Activated CD4-positive, alpha-beta T cell treated with anti-CD3 and anti-CD28 coated beads, Interleukin-2, Interleukin-6, amounts not matched to agents 100 ng/mL and 50 ng/mL, durations not matched to agents 16 hours and 8 hours (primary cell): ENCODE measurements around the gene SBK2.
"Not testable (repeated sequence)": the region's sequence is repeated elsewhere in the genome, so short reads cannot be mapped to it uniquely, and the experiment has no call there.

ENCODE experiments used
- DNase-seq: peaks from one replicate; pipeline ENCODE4 v3.0.0-alpha.2; 2020

Gene SBK2

GRCh38 chr19:55534280-55534679 lies 2.7 kb downstream of the SBK2 start:
- DNase-seq, result not testable (repeated sequence)

DNA sequence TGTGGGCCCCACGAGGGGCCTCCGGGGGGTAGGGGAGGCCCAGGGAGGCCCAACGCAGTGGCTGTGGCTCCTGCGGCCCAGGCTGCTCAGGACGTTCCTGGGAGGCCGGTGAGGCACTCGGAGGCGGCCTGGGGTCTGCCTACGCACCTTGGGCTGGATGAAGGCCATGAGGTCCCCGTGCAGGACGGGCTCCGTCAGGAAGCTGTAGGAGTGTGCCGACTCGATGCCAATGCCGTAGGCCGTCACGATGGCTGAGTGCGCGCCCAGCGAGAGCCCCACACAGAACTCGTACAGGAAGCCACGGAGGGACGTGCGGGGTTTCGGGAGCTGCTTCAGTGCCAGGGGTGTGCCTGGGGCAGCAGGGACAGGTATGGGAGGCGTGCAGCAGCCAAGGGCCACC lies 5.9 kb downstream of the SBK2 start:
- DNase-seq, result no peak

DNA sequence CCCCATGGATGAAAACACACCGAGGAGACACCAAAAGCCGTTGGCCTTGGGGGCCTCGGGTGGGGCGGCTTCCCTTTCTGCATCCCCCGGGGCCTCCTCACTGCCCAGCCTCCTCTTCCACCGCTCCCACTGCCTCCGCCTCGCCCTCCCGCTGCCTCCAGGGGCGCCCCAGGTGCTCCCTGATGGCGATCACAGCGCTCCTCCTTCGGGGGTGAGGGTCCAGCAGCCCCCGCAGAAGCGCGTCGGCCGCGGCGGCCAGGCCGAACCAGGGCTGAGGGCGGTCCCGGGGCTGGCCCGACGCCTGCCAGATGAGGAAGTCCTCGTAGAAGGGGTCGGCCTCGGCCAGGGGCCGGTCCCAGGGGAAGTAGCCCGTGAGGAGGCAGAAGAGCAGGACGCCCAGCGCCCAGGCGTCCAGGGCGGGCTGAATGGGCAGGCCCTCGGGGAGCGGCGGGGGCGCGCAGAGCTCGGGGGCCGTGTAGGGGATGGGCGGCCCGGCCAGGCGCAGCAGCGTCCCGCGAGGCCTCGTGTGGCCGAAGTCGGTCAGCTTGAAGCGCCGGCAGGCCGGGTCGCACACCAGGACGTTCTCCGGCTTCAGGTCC lies 7.2 kb downstream of the SBK2 start:
- no peak for DNase-seq

- DNase-seq, result no peak
Measured at GRCh38 chr19:55528030-55528803, 8.7 kb downstream of the SBK2 start.

DNA sequence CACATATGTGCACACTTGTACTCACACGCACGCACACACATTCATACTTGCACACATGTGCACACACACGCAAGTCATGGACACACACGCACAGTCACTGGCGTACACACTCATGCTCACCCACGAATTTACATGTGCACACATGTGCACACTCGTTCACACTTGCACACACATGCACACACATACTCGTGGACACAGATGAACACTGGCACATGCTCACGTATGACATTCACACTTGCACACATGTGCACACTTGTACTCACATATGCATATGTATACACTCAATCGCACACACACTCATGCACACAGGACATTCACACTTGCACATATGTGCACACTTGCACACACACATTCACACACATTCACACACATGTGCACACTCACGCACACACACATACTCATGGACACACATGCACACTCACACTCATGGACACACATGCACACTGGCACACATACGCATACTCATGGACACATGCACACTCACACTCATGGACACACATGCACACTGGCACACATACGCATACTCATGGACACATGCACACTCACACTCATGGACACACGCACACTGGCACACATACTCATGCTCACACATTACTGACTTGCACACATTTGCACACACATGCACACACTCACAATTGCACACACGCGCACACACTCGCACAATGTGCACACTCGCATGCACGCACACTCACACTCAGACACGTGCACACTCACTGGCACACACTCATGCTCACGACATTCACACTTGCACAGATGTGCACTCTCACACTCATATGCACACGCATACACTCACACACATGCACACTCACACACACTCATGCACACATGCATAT lies 9.5 kb downstream of the SBK2 start:
- DNase-seq, result no peak

DNA sequence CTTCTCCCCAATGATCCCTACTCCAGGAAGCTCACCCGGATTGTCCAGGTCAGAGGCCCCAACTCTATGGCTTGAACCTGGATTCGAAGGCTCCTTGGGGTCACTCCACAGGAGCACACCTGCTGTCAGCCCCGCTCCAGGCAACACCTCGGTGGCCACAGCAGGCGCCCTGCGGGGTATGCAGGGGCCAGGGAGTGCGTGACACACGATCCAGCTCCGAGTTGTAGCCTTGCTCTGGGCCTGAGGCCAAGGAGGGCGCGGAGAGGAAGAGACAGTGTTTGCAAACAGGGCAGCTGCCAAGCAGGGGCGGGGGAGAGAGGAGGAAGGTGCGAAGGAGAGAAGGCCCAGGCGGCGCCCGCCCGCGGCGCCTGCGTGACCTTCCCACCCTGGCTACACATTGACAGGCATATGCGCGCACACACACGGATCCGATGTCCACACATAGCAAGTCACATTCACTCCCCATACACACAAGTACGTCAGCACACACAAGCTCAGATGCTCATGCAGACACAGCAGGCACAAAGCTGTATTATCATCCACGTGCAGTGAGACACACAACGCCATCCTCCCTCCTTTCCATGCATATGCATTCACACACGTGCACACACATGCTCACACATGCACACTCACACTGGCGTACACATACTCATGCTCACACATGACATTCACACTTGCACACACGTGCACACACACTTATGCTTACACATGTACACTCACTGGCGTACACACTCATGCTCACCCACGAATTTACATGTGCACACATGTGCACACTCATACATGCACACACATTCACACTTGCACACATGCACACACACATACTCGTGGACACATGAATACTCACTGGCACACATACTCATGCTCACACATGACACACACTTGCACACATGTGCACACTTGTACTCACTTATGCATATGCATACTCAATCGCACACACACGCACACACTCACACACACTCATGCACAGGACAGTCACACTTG lies 10.4 kb downstream of the SBK2 start:
- no peak for DNase-seq

DNA sequence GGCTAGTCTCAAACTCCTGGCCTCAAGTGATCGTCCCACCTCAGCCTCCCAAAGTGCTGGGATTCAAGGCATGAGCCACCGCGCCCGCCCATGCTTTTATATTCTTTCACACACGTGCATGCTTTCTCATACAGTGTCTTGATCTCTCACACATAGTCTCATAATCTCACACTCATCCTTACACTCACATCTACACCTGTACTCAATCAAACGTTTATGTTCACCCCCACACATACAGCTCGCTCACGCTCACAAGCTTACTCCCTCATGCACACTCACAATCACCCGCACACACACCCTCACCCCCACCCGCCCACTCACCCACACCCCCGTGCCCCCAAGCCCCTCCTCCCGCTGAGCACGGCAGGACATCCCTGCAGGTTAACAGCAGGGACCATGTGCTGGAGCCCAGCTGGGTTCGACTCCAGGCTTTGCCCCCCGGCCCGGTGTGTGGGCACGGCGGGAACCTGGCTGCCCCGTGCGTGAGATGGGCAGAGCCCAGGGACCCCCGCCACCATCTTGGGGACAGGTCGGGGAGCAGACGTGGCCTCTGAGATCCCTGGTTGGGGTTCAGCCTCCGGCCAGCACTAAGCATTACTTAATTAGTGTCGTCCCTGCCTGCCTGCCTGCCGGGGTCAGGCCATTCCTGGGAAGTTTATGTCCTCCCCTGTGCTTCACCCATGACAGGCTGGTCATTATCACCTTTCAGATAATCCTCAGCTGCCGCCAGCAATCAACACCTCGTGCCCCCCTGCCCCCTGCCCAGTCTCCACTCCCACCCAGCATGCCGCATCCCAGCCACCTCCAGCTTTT lies 11.4 kb downstream of the SBK2 start:
- no peak for DNase-seq

GRCh38 chr19:55520691-55521292 lies 16.1 kb downstream of the SBK2 start:
- no peak for DNase-seq

DNA sequence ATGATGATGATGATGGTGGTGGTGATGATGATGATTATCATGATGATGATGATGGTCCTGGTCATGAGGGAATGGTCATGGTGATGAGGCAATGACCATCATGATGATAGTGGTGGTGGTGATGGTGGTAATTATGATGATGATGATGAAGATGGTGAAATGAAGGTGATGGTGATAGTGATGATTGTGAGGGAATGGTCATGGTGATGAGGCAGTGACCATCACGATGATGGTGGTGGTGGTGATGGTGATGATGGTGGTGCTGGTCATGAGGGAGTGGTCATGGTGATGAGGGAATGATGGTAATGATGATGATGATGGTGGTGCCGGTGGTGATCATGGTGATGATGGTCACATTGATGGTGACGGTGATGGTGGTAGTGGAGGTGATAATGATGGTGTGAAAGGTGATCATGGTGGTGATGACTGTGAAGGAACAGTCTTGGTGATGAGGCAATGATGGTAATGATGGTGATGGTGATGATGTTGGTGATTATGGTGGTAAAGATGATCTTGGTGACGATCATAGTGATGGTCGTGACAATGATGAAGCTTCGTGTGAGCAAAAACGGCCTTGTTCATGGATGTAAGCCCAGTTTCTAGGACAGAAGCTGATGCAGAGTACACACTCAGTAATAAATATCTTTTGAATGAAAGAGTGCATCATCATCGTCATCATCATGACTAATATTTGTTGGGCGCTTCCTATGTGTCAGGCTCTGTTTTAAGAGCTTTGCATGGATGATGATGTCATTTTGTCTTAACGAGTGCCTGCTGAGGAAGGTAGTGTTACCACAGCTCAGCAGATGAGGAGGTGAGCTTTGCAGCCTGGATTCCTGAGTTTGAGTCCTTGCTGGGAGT lies 17.3 kb downstream of the SBK2 start:
- DNase-seq, result no peak

DNA sequence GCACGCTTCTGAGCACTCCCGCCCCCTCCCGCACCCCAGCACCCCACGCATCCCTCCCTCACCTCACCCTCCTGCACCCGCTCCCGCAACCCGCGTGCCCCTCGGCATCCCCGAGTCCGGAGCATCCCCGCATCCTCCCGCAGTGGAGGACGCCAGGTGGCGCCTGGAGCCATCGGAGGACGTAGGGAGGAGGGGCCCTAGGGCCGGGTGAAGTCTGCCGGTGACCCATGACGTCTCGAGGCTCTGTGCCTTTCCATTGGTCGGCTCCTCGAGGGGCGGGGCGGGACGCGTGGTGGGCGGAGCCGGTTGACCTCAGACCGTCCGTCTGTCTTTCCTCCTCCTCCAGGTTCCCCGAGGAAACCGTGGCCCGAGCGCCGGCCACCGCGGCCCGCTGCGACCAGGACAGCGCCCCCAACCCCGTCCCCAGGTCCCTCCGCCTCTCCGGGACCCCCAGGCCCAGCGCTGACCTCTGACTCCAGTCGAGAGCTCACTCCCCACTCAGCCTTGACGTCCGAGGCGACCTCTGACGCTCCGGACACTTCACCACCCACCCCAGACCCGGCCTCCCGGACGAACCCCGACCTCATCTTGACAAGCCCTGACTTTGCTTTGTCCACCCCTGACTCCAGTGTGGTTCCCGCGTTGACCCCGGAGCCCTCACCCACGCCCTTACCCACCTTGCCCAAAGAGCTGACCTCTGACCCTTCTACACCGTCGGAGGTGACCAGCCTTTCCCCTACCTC lies 19.9 kb downstream of the SBK2 start:
- peak; percentile 95 for DNase-seq

GRCh38 chr19:55508120-55508519 lies 28.8 kb downstream of the SBK2 start:
- no peak for DNase-seq

- no peak for DNase-seq
Measured at GRCh38 chr19:55504981-55505380, 32.0 kb downstream of the SBK2 start.

DNA sequence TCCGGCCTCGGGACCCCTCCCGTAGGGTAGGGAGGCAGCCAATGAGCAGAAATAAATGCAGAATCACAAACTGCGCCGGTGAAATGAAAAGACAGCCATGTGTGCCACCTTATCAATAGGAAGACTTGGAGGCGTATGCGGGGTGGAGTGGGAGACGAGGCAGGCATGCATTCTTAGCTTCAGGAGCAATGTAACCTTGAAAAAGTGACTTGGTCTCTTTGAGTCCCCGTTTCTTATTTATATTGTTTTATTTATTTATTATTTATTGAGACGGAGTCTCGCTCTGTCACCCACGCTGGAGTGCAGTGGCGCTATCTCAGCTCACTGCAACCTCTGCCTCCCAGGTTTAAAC lies 32.7 kb downstream of the SBK2 start:
- no peak for DNase-seq

GRCh38 chr19:55503502-55504251 lies 33.3 kb downstream of the SBK2 start:
- DNase-seq, result peak; percentile 96

DNA sequence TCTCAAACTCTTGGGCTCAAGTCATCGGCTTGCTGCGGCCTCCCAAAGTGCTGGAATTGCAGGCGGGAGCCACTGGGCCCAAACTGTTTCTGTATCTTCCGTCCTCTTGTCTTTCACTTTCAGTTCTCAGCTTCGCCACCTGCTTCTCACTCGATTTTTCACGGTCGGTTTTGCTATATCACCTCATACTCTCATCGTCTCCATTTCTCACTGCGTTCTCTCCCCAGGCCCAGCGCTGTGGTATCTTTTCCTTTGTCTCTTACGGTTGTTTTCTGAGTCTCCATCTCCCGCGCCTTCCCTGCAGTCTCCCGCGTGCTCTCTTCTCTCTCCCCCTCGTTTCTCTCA lies 33.8 kb downstream of the SBK2 start:
- no peak for DNase-seq

GRCh38 chr19:55502197-55502952 lies 34.6 kb downstream of the SBK2 start:
- DNase-seq, result no peak

- DNase-seq, result no peak
Measured at GRCh38 chr19:55500368-55500952, 36.5 kb downstream of the SBK2 start.
